Adrenal gland (tissue), 5 donors: ENCODE results near the gene TENM4.

Experiments used
- CTCF ChIP-seq, 6 experiments: fragments of 450-650 bp in 4 of 6; fragments of 200-600 bp in 2 of 6; sonication (generic) in 1 of 6; IDR thresholded peaks; 1 replicate in 5 of 6; 2 replicates in 1 of 6; pipeline versions ENCODE4 v1.5.1 to v1.8.0; 2016 to 2021; ENCODE audit warnings: antibody characterized with exemption in 6 of 6, mild to moderate bottlenecking in 2 of 6, moderate library complexity in 1 of 6
- POLR2A ChIP-seq, 2 donors: fragments of 450-650 bp; IDR thresholded peaks; one replicate each; pipeline ENCODE4 v1.6.1; 2017; ENCODE audit warnings: antibody characterized with exemption in 2 of 2, mild to moderate bottlenecking in 2 of 2, moderate library complexity in 1 of 2
- donor health status: DM: no; HTN: no; CAD: no.

GRCh38 chr11:78710417-78710816 lies 730.4 kb downstream of the TENM4 start:
- TF ChIP-seq CTCF (IDR thresholded peaks at IDR 0.05) (no peak), POLR2A (IDR thresholded peaks at IDR 0.05) (no peak)
